Activated CD4-positive, alpha-beta T cell treated with anti-CD3 and anti-CD28 coated beads, Interleukin-2, amount 50 U/mL, for 16 hours (primary cell): ENCODE results near the gene KRT84.
A peak's percentile ranks its signal among the peaks of the same experiment; 100 is the strongest.
"Not testable (repeated sequence)": the region's sequence is repeated elsewhere in the genome, so short reads cannot be mapped to it uniquely, and the experiment has no call there.

Experiments used
- DNase-seq: peaks from one replicate; pipeline ENCODE4 v3.0.0-alpha.2; 2020

KRT84 gene

GRCh38 chr12:52359621-52360061, 25.8 kb downstream of the KRT84 start:
- no peak for DNase-seq

- no peak for DNase-seq
Measured at GRCh38 chr12:52358575-52359350, 26.7 kb downstream of the KRT84 start.

GRCh38 chr12:52356762-52357580, 28.5 kb downstream of the KRT84 start:
- no peak for DNase-seq

GRCh38 chr12:52356031-52356761, 29.3 kb downstream of the KRT84 start:
- DNase-seq, result no peak

GRCh38 chr12:52355176-52355575, 30.3 kb downstream of the KRT84 start:
- DNase-seq, result no peak

GRCh38 chr12:52354200-52354599, 31.3 kb downstream of the KRT84 start:
- DNase-seq, result no peak

- no peak for DNase-seq
Measured at GRCh38 chr12:52353766-52354165, 31.7 kb downstream of the KRT84 start.

GRCh38 chr12:52352951-52353350, 32.5 kb downstream of the KRT84 start:
- DNase-seq, result no peak

GRCh38 chr12:52351196-52352059, 34.0 kb downstream of the KRT84 start:
- DNase-seq, result peak; percentile 41

- DNase-seq, result no peak
Measured at GRCh38 chr12:52350786-52351185, 34.7 kb downstream of the KRT84 start.

- no peak for DNase-seq
Measured at GRCh38 chr12:52350021-52350620, 35.3 kb downstream of the KRT84 start.

- DNase-seq, result no peak
Measured at GRCh38 chr12:52349196-52349595, 36.3 kb downstream of the KRT84 start.

GRCh38 chr12:52347551-52348510, 37.6 kb downstream of the KRT84 start:
- DNase-seq, result no peak

- DNase-seq, result no peak
Measured at GRCh38 chr12:52347016-52347415, 38.4 kb downstream of the KRT84 start.

- DNase-seq, result no peak
Measured at GRCh38 chr12:52346593-52346992, 38.9 kb downstream of the KRT84 start.

- not testable (repeated sequence) for DNase-seq
Measured at GRCh38 chr12:52345041-52345440, 40.4 kb downstream of the KRT84 start.

- no peak for DNase-seq
Measured at GRCh38 chr12:52344111-52344510, 41.3 kb downstream of the KRT84 start.

- DNase-seq, result no peak
Measured at GRCh38 chr12:52343550-52343949, 41.9 kb downstream of the KRT84 start.

- DNase-seq, result no peak
Measured at GRCh38 chr12:52342781-52343490, 42.5 kb downstream of the KRT84 start.

GRCh38 chr12:52341066-52341580, 44.3 kb downstream of the KRT84 start:
- no peak for DNase-seq
